T-helper 2 cell (primary cell): ENCODE results near the gene TPK1.
"Not testable (repeated sequence)": the region's sequence is repeated elsewhere in the genome, so short reads cannot be mapped to it uniquely, and the experiment has no call there.

Experiments used
- DNase-seq, 5 experiments: peaks; one replicate each; pipeline versions ENCODE4 v3.0.0 to v3.0.0-alpha.2; 2012 to 2022

Gene TPK1

DNA sequence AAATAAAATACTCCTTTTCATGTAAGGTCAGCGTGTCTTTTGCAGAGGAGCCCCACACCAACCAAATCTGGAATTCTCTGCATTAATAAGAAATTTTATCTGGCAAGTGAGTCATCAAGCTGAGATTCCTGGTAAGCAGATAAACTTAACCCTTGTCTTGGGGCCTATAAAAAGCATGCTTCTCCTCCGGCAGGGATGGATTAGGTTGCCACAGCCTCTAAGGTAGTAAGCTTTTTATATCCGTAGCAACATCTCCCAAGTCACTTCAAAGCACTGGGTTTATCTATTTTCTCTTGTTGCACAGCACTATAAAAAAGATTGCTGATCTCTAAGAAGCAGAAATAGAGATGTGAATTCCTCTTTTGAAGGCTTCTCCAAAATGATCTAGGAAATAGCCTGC, 229.6 kb downstream of the TPK1 start:
- no peak for DNase-seq

DNA sequence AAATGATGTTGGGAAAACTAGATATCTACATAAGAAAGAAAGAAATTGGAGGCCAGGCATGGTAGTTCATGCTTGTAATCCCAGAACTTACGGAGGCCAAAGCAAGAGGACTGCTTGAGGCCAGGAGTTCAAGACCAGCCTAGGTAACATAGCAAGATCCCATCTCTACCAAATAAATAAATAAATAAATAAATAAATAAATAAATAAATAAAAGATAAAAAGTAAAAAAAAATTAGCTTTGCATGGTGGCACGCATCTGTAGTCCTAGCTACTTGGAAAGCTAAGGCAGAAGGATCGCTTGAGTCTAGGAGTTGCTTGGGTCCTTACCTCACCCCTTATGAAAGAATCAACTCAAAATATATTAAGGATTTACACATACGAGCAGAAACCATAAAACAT, 238.9 kb downstream of the TPK1 start:
- DNase-seq = no peak

DNA sequence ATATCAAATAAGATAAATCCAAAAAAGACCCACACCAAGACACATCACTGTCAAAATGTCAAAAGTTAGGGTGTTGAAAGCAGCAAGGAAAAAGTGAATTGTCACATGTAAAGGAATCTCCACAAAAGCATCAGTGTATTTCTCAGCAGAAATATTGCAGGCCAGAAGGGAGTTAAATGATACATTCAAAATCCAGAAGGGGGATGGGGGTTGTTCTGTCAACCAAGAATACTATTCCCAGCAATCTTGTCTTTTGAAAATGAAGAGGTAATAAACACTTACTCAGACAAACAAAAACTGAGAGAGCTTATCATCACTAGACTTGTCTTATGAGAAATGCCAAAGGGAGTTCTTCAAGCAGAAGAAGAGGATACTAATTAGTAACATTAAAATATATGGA, 241.3 kb downstream of the TPK1 start:
- no peak for DNase-seq

DNA sequence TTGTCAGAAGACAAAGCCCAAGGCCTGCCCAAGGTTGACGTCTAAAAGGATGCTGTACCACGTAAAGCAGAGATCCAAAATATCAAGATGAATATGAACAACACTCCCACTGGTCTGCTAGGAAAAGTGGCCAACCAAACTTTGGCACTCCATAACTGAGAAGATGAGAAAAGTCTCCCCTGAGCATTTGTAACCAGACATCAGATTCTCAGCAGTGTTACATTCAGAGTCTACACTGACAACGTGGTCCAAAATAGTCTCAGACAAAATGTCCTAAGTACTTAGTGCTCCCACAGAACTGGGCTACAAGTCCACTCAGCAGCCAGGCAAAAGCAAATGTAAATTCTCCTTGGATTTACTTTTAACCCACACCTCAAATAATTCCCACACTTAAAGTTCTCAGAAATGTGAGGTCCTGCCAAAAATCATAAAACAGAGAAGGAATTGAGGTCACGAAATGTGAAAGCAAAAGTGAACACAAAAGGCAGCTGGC, 247.2 kb downstream of the TPK1 start:
- DNase-seq = no peak

DNA sequence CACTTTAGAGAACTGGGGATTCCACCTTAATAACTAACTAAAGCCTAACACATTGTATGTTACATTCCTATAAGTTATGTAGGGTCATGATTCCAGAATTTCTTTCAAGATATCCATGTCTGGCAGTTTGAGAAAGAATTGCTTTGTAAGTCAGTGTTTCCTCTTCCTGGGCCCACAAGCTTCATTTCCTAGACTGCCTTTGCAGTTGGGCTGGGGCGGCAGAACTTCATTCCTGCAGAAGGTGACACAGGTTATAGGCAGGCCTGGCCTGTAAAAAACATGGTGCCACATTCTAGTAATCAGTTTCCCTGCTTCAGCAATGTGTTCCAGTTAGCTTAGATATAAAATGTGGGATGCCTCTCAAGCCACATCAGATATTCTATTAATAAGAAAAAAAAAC, 248.2 kb downstream of the TPK1 start:
- no peak for DNase-seq

DNA sequence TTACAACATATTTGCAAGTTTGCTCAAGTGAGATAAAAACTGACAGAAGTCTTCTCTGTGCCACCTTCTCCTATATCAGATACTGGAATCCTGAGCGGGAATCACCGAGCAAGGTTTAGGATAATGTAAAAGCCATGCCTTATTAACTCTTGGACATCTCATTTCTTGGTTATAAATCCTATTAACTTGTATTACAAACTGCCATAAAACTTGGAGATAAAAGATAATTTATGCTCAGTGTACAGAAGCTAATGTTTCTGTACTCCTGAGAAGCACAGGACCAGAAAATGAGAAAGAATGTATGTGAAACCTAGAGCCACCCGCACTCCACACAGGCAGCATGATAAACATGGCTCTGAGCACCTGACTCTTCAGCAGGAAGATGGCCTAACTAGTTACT, 251.1 kb downstream of the TPK1 start:
- no peak for DNase-seq

DNA sequence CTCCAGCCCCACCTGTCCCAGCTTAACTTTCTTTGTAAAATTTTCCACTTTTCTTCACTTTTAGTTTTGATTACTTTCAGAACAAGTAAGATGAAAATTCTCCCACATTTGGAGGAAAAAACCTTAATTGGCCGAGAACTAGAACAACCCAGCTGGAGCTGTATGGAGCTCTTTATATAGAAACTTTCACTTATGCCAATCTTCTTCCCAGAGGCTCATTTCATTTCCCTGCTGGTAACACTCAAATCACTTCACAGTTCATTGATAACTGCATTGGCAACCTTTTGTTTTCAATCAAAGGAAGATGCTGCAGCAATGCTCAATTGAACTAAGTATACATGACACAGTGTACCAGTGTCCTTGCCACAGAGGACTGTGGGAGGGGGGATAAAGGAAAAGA, 256.2 kb downstream of the TPK1 start:
- DNase-seq = no peak

DNA sequence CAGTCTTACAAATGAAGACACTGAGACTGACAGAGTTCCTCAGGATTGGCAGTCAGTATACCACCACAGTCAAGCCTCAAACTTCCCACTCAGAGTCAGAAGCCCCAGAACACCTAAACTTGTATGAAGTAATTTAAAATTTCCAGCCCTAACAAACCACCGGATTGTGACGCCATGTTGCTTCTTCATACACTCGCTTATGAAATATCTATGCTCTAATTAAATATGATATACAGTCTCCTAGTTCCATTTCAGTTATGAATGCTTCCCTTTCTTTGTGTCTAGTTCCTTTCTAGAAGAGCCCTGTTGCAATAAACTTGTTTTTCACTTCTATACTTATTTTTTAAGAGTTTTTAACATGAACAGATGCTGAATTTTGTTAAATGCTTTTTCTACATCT, 260.4 kb downstream of the TPK1 start:
- DNase-seq = no peak

DNA sequence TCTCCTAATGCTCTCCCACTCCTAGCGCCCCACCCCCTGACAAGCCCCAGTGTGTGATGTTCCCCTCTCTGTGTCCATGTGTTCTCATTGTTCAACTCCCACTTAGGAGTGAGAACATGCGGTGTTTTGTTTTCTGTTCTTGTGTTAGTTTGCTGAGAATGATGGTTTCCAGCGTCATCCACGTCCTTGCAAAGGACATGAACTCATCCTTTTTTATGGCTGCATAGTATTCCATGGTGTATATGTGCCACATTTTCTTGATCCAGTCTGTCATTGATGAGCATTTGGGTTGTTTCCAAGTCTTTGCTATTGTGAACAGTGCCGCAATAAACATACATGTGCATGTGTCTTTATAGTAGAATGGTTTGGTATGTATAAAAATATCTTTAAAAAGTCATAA, 261.1 kb downstream of the TPK1 start:
- DNase-seq = not testable (repeated sequence)

DNA sequence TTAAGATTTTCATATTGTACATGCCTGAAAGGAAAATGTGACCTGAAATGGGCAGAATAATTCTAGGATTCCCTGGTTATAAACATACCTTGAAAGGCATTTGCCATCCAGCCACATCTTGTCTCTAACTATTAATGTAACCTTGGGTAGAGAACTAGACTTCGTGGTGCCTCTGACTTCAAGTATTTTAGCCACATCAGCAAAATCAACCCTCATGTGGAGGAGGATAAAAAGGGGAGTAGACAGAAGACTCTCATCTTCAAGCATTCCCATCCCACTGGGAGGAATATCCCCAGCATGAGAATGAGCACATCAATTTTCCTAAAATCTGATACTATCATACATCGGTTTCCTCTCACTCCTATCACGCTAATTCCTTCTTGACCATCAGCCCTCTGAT, 267.6 kb downstream of the TPK1 start:
- DNase-seq = no peak

DNA sequence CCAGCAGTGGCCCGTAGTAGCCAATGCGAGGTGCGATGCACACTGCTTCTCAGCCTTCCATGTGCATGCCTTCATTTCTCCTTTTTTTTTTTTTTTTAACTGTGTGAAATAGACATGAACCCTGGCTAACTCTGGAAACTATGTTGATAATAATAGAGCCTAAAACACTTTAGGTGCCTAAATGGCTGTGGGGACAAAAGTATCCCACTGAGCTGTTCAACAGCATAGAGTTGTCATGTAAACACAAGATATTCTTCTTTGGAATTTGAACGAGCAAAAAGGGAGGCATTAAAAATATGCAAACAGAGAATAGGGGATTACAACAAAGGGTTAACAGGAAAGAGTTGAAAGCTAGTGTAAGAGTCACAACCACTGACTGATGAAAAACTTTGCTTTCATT, 270.3 kb downstream of the TPK1 start:
- no peak for DNase-seq

DNA sequence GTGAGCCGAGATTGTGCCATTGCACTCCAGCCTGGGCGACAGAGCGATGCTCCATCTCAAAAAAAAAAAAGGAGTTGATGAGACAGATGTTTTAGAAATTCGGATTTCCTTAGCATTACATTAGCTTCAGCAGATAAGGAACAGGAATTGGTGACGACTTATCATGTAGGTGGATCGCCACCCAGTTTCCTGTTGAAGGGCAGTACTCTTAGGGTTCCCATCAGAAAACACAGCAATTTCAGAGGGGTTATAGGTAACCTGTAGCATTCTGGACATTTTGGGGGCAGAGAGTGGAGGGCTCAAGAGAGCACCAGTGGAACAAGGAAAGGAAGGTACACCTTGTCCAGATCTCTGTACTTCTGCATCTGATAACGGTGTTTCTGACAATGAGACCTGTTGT, 286.0 kb downstream of the TPK1 start:
- DNase-seq = no peak

DNA sequence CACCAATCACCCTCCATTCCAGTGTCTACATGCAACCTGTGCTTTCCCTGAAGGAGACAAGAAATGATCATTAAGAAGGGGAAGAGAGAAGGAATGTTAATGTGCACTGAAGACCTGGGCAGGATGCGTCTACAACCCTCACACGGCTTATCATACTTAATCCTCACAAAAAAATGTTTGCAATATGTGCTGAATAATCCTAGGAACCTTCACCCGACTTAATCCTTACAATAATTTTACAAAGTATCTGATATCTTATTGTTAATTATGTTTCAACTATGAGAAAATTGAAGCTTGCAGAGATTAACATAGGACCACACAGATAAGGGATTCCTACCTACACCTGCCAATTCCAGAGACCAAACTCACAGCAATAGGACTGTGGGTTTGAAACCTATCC, 287.3 kb downstream of the TPK1 start:
- no peak for DNase-seq

DNA sequence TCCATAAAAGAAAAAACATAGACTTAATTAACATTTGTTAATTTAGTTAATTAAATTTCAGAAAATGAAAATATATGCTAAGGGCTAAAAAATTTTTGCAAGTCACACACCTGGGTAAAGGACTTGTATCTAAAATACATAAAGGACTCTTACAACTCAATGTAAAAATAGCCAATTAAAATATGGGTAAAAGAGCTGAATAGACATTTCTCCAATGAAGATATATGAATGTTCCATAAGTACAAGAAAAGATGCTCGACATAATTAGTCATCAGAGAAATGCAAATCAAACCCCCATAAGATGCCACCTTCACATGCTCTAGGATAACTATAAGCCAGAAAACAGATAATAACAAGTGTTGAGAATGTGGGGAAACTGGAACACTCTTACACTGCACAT, 288.0 kb downstream of the TPK1 start:
- no peak for DNase-seq

DNA sequence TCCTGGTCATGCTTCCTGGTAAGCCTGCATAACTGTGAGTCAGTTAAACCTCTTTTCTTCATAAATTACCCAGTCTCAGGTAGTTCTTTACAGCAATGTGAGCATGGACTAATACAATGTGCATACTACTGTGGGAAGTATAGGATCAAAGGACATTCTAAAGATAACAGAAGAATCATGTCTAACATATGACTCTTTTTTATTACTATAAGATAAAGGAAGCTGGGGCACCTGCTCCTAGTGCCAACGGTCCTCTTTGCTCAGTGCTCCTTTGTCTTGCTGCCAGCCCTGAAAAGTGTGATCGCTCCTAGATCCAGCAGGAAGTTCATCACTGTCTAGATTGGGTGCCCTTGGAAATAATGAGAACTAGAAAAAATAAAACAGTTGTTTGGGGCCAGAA, 289.1 kb downstream of the TPK1 start:
- DNase-seq = no peak

DNA sequence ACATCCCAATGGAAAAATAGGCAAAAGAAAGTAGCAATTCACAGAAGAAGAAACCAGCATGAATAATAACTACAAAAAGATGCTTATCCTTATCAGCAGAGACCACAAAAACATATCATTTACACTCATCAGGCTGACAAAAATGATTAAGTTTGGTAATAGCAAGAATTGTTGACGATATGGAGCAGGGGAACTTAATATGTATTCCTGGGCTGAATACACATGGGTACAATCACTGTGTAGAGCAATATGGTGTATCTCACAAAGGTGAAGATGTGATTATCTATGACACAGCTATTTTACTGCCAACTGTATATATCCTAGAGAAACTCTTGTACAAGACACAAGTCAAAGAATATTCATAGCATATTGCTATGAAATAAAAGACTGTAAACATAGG, 290.5 kb downstream of the TPK1 start:
- peak in 1 of 5 experiments; percentile 63 for DNase-seq

DNA sequence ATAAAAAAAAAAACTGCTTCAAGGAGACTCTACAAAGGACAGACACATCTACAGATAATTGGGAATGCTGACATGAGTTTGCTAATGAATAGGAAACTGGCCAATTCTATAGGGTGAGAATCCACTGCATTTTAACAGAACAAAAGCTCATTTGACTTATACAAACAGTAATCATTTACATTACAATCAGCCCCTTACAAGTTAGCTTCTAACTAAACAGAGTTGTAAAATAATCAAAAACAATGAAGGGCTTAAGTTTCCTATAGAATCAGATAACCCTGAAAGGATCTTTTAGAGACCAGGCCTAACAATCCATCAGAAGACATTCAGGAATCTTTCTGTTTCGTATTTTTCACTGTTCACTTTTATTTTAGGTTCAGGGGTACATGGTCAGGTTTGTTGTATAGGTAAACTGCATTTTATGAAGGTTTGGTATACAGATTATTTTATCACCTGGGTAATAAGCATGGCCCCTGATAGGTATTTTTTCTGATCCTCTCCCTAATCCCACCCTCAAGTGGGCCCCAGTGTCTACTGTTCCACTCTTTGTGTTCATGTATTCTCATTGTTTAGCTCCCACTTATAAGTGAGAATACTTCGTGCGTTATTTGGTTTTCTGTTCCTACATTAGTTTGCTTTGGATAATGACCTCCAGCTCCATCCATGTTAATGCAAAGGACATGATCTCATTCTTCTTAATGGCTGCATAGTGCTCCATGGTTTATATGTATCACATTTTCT, 301.0 kb downstream of the TPK1 start:
- no peak for DNase-seq

DNA sequence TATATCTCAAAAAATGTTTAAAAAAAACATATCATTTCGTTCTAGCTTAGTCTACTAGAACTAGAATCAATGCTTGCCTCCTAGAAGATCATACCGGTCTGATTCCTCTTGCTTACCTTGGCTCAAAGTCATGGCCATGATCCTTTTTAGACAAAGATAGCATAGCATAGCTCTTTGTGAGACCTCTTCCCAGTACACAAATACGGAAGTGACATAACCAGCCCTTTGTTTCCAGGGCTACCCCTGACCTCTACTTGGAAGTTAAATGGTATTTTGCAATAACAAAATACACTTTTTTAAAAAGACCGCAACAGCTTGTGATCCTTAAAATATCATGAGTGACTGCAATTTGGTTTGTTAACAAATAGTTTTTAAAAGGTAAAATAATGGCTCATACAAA, 301.7 kb downstream of the TPK1 start:
- no peak for DNase-seq

DNA sequence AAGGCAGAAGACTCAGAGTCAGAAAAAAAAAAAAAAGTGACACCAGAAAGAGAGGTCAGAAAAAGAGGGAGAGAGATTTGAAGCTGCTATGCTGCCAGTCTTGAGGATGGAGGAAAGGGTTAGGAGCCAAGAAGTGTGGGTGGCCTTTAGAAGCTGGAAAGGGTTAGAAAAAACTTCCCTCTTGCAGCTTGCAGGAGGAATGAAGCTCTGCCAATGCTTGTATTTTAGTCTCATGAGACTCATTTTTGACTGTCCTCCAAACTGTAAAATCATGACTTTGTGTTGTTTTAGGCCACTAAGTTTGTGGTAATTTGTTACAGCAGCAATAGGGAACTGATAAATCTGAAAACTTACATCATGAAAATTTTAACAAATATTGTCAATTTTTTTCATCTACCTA, 304.7 kb downstream of the TPK1 start:
- no peak for DNase-seq

DNA sequence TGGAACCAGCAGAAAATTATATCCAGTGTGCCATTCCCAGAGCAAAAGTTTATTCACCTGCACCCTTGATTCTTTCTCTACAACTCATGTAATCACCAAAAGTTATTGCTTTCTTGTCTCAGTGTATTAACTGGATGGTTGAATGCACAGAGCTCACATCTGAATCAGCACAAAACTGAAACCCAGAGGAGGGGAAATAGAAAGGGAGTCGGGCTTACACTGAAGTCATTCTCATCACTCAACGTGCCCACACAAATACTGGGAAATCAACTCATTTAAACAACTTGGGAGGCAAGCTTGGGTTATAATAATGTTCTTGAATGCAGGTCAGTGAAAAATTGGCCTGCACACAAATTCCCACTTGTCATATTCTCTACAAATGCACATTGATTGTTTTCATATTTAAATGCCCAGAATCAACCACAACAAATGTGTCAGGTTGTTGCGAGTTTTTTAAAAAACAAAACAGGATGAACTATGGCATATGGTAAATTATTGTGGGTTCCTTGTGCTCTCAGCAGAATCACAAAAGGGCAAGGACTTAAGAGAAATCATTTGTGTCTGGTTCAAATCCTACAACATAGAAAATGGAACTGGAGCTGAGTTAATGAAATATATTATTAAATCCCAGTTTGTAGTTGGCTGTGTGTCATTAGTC, 306.5 kb downstream of the TPK1 start:
- DNase-seq = peak in 1 of 5 experiments; percentile 53

DNA sequence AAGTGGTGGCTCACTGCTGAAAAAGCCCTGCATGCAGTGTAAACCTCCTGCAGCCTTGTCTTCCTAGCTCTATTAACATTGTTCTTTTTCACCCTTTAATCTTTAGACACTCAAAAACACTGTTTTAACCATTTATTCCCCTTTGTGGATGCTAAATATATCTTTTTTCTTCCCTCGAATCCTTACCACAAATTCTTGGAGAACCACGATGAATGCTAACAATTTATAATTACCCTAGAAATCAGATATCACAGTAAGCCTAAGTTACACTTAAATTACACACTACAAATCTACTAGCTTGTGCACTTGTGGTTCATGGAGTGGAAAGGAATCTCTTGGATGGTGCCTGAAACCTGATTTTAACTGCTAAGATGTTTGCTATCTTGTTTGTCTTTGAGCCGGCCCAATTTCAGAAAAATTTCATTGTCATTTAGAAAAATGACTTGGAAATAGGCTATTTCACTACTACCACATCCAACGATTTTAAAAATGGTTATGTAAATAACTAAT, 307.3 kb downstream of the TPK1 start:
- DNase-seq = no peak

DNA sequence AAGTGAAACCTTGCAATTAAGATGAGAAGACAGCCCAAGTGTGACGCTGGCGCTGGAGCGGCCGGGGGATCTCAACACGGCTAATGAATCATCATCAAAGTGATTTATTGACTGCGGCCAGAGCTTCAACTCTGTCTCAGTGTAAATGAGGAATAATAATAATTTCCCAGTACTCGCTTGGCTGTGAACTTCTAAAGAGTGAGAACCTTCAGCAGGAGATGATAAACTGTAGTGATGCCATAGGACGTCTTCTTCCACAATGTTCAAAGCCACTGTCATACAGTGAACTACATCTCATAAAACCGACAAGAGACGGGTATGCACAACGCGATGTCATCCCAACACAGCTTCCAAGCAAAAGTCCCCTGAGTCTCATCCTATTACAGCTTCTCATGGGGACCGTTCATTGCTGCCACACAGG, 308.8 kb downstream of the TPK1 start:
- DNase-seq = no peak

DNA sequence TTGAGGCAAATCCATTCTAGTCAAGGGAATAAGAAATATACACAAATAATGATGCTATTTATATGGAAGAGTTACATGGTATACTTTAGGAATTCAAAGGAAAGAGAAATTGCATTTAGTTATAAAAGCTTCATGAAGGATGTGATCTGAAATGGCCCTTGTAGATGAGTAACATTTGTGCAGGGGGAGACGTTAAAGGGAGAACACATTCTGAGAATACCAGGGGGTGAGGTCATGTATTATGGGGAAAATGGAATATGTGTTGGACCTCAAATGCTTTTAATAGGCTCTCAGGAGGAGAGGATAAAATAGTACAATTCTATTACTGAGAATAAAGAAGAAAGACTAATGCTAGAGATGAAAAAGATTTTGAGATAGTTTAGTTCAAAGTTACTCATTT, 309.9 kb downstream of the TPK1 start:
- DNase-seq = no peak

DNA sequence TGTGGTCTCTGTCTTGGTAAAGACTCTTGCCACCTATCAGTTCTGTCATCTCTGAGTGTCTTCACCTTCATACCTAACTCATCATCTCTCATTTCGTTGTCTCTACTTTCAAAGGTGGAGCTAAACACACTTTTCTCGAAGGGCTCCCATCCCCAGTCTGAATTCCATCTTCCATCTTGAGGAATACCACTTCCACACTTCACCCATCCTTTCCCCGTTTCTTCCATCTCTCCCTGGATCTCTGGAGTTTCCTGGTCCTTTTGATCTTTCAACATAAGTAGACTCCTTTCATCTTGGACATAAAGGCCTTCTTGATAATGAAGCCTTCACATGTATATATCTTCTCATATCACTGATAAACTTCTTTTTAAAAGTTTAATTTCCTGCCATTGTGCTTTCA, 311.6 kb downstream of the TPK1 start:
- peak in 1 of 5 experiments; percentile 18 for DNase-seq
